Measurements from ENCODE around the gene ZFR.
"Not testable (repeated sequence)": the region's sequence is repeated elsewhere in the genome, so short reads cannot be mapped to it uniquely, and the experiment has no call there.

ZFR gene

GRCh38 chr5:32405507-32405906 lies 39.0 kb downstream of the ZFR start:
- no peak for DNase-seq

DNA sequence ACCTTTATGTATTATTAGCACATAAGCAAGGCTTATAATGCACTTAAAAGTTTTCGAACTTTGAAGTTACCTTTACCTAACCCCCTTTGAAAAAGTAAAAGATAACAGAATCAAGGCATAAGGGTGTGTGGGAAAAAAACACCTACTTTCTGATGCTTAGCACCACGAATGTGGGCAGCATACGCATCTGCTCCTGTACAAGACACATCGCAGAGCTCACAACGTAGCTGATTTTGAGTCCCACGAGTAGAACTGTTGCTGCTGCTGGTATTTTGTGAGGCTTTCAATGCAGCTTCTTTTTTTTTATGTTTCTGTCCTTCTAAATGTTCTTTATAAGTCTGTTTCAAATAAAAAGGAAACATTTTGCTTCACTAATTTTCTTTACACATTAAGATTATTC lies 40.8 kb downstream of the ZFR start:
- DNase-seq: no peak

DNA sequence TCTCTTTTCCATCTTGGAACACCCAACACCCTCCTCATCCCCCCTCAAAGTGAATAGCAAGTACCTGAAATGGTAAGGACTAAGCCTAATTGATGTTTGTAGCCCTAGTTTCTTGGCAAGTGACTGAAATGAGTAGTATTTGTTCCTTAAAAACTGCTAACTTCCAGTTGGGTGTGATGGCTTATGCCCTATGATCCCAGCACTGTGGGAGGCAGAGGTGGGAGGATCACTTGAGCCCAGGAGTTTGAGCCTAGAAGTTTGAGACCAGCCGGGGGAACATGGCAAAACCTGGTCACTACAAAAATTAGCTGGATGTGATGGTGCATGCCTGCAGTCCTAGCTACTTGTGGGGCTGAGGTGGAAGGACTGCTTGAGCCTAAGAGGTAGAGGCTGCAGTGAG lies 44.1 kb downstream of the ZFR start:
- no peak for DNase-seq

GRCh38 chr5:32398754-32399153 lies 45.8 kb downstream of the ZFR start:
- DNase-seq: not testable (repeated sequence)

DNA sequence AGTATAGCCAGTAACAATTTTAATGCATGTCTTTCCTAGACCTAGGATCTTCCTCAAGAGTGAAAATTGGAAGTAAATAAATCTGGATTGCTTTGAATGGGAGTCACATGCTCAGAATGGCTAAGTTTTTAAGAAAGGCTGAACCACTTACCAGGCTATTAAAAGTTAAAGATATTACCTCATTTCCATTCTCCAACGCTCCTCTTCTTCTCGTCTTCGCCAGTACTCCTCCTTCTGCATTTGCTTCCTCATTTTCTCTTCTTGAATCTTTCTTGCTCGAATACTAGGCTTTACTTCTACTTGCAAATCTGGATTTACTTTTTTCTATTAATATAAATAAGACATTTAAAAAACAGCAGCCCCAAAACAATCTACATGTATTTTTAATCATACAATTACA lies 49.6 kb downstream of the ZFR start:
- DNase-seq: no peak

- DNase-seq: no peak
Observed at GRCh38 chr5:32392039-32392438, 52.5 kb downstream of the ZFR start.

DNA sequence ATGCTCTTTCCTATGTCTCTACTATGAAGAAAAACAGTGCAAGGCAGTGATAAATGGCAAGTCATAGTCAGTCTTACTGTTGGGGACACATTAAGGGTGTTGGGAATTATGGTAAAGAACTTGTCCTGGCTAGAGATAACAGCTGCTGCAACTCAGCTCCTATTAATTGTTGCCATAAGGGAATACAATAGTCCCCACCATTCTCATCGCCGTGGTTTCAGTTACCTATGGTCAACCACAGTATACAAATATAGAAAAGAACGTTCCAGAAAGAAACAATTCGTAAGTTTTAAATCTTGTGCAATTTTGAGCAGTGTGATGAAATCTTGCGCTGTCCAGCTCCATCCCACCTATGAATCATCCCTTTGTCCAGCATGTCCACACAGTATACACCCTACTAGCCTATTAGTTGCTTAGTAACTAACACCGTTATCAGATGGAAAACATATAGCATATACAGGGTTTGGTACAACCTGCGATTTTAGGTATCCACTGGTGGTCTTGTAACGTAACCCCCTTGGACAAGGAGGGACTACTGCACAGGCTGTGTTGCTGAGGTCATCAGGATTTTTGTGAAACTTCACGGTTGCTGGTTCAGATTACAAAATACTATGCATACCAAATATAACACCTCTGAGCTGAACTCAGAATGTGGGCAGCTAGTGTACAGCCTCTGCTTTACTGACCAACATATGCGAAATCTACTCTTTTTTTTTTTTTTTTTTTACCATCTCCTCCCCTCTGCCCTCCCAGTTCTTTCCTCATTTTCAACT lies 53.5 kb downstream of the ZFR start:
- no peak for DNase-seq

GRCh38 chr5:32388432-32389129 lies 56.0 kb downstream of the ZFR start:
- DNase-seq: no peak

- no peak for DNase-seq
Observed at GRCh38 chr5:32387841-32388240, 56.7 kb downstream of the ZFR start.

- no peak for DNase-seq
Observed at GRCh38 chr5:32387211-32387610, 57.3 kb downstream of the ZFR start.

- DNase-seq: no peak
Observed at GRCh38 chr5:32384621-32385020, 59.9 kb downstream of the ZFR start.

DNA sequence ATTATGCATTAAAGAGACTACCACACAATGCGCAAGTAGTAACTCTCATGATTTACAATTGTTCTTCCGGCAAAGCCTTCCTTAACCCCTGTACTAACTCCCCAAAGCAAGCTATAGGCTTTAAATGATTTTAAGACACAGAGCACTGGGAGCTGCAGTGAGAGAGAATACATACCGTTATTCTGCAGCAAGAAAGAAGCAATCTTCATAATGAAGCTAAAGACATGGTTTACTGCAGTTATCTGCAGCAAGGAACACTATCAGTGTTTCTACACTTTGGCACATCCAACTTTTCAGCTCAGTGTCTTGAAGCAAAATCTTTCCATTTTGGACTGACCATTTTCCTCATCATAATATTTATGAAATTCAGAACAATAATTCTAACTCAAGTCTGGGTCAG lies 61.0 kb downstream of the ZFR start:
- DNase-seq: no peak

GRCh38 chr5:32383065-32383464 lies 61.5 kb downstream of the ZFR start:
- DNase-seq: no peak

GRCh38 chr5:32379421-32379820 lies 65.1 kb downstream of the ZFR start:
- DNase-seq: no peak

GRCh38 chr5:32378966-32379365 lies 65.6 kb downstream of the ZFR start:
- DNase-seq: no peak

DNA sequence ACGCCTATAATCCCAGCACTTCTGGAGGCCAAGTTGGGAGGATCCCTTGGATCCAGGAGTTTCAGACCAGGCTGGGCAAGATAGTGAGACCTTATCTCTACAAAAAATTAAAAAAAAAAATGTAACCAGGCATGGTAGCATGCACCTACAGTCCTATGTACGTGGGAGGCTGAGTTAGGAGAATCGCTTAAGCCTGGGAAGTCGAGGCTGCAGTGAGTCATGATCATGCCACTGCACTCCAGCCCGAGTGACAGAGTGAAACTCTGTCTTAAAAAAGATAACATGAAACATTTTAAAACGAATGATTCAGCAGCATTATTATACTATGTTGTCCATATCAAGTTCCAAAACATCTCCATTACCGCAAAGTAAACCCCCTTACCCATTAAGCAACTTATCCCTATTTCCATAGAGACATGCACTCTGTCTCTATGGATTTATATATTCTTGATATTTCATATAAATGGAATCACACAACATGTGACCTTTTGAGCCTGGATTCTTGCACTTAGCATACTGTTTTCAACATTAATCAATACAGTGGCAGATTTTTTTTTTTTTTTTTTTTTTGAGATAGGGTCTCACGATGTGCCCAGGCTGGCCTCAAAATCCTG lies 74.9 kb downstream of the ZFR start:
- no peak for DNase-seq

DNA sequence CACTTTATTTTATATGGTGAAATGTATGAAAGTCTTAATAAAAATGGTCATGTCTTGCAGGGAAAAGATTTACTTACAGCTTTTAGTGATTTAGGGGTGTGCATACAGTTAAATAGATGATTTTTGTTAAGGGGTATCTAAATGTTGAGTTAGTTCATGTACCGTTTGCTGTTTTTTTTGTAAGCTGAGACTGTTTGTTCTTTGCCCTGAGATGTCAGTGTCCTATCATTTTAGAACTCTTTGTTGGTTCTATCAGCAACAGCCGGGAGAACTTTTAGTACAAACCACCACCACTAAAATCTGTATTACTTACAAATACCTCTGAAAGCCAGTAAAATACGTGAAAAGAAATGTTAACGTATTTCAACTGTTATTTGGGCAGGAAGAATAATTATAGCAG lies 75.5 kb downstream of the ZFR start:
- DNase-seq: no peak

DNA sequence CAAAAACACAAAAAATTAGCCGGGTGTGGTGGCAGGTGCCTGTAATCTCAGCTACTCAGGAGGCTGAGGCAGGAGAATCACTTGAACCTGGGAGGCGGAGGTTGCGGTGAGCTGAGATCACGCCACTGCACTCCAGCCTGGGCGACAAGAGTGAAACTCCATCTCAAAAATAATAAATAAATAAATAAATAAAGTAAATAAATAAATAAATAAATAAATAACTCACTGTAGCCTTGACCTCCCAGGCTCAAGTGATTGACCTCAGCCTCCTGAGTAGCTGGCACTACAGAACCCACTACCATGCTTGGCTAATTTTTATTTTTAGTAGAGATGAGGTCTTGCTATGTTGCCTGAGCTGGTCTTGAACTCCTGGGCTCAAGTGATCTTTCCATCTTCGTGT lies 77.3 kb downstream of the ZFR start:
- DNase-seq: not testable (repeated sequence)

DNA sequence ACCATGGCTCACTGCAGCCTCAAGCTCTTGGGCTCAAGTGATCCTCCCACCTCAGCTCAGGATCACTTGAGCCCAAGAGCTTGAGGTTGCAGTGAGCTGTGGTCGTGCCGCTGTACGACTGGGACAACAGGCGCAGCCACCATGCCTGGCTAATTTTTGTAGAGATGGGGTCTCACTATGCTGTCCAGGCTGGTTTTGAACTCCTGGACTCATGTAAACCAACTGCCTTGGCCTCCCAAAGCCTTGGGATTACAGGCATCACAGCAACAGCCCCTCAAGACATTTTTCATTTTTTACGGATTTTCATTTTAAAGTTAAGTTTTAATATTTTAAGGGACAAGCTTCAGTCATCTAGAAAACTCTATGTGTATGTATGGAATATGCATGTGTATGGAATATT lies 78.9 kb downstream of the ZFR start:
- DNase-seq: no peak

DNA sequence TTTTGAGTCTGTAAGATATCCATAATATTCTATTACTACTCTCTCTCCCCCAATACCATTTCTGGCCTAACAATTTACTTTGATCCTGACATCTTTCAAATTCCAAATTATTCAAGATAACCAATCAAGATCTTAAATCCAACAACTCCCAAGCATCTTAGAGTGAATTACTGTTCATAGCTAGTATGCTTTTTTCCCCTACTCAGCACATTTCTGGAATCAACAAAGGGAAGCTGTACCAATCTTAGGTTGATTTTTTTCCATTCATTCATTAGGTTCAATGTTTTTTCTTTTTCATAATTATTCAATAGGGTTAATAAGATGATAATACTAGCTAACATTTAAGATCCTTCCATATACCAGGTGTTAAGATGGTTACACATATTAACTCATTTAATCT lies 81.5 kb downstream of the ZFR start:
- no peak for DNase-seq

- no peak for DNase-seq
Observed at GRCh38 chr5:32362527-32362926, 82.0 kb downstream of the ZFR start.

DNA sequence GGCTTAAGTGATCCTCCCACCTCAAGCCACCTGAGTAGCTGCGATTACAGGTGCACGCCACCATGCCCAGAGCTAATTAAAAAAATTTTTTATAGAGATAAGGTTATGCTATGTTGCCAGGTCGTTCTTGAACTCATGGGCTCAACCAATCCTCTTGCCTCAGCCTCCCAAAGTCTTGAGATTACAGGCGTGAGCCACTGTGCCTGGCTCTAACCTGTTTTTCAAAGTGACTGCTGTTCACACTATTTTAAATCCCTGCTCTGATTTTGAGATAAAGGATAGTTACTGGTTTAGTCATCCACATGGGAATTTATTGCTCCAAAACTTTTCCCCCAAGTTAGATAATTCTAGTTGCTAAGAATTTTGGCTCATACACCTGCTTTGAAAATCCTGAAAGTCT lies 83.6 kb downstream of the ZFR start:
- no peak for DNase-seq

DNA sequence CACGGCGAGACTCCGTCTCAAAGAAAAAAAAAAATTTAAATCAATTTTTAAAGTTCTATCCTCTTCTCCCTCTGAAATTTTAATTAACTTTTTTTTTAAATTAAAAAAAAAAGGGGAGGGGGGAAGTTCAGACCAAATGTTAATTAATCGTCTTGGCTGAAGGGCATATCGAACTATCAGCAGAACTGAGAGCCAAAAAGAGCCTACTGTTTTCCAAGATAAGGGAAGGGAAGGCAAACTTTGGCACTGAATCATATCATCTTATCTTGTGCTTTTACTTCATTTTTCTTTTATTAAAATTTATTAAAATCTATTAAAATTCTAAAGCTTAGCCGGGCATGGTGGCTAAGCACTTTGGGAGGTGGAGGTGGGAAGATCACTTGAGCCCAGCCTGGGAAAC lies 85.9 kb downstream of the ZFR start:
- no peak for DNase-seq

DNA sequence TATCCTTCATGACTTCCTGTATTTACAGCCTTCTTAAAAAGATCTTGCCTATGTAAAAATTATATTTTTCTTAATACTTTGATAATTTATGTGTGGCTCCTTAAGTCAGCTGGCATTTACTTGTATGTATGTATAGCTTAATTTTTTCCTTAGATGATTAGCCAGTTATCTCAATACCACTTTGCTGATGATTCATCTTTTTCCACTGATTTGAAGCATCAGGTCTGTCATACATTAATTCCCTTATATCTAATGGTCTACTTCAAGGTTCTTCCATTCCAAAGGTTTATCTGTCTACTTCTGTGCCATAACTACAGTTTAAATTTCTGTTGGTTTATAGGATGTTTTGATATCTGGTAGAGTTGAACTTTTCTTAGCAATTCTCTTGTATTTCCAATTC lies 86.9 kb downstream of the ZFR start:
- DNase-seq: no peak
